IMR-90 (cell line): Measurements from ENCODE around the gene GARS1. TPM values are rescaled to one million over a fixed set of nuclear protein-coding genes. Genes with fewer than 3 reads are reported as not detected.

Experiments
- ATAC-seq: fragments of 200-7000 bp; cut with Tn5 transposase; 2 replicates; pipeline ENCODE4 v1.9.1; 2020; ENCODE audit warnings: low read depth, mild to moderate bottlenecking, moderate library complexity
- BruUV-seq: library from RNA; stranded (reverse); fragments of 400-500 nt; replicated peaks from 2 replicates; lab custom pipeline; 2021; lab: Mats Ljungman, UMichigan
- CTCF ChIA-PET: fragments of 300-600 bp; formaldehyde crosslinking; extraction: SDS; loops from one replicate; lab custom pipeline; 2021; ENCODE audit warnings: antibody characterized with exemption; lab: Yijun Ruan, JAX
- POLR2A ChIA-PET: fragments of 300-600 bp; sonication (Branson Sonifier 250); formaldehyde crosslinking; loops from one replicate; lab custom pipeline; 2022; ENCODE audit warnings: antibody characterized with exemption; ENCODE audit not compliant: unreplicated experiment; lab: Charles Lee
- DNase-seq: peaks from one replicate; pipeline ENCODE4 v3.0.0; 2013
- H2AFZ ChIP-seq: replicated peaks from 2 replicates; pipeline ENCODE3; 2013; ENCODE audit warnings: low read length, mild to moderate bottlenecking; ENCODE audit not compliant: poor library complexity
- H2AK5ac ChIP-seq: 2 replicates; pipeline ENCODE4 v1.6.1; 2013; ENCODE audit warnings: low read depth, low read length, inconsistent platforms
- H2AK9ac ChIP-seq: replicated peaks from 2 replicates; pipeline ENCODE3; 2013; ENCODE audit warnings: mild to moderate bottlenecking, low read depth, low read length, moderate library complexity; ENCODE audit not compliant: poor library complexity
- H2BK120ac ChIP-seq: 2 replicates; pipeline ENCODE4 v1.6.1; 2013; ENCODE audit warnings: low read depth, low read length, inconsistent platforms
- H2BK15ac ChIP-seq: 3 replicates; pipeline ENCODE4 v1.6.1; 2013; ENCODE audit warnings: low read depth, low read length, inconsistent platforms
- H2BK20ac ChIP-seq: 2 replicates; pipeline ENCODE4 v1.6.1; 2013; ENCODE audit warnings: low read depth, mild to moderate bottlenecking, inconsistent platforms, low read length, moderate library complexity
- H2BK5ac ChIP-seq: 2 replicates; pipeline ENCODE4 v1.6.1; 2013; ENCODE audit warnings: mild to moderate bottlenecking, low read depth, low read length, inconsistent platforms; ENCODE audit not compliant: poor library complexity, severe bottlenecking
- H3K14ac ChIP-seq: replicated peaks from 2 replicates; pipeline ENCODE4 v1.6.1; 2013; ENCODE audit warnings: low read depth, low read length, inconsistent platforms
- H3K18ac ChIP-seq: 2 replicates; pipeline ENCODE4 v1.6.1; 2013; ENCODE audit warnings: low read depth, low read length, control low read depth
- H3K23ac ChIP-seq: 2 replicates; pipeline ENCODE4 v1.6.1; 2013; ENCODE audit warnings: low read depth, low read length, inconsistent platforms
- H3K27ac ChIP-seq: 2 replicates; pipeline ENCODE4 v1.5.1; 2013; ENCODE audit warnings: mild to moderate bottlenecking, control low read depth, low read length; ENCODE audit not compliant: insufficient read depth
- H3K27me3 ChIP-seq: 2 replicates; pipeline ENCODE4 v1.6.1; 2013; ENCODE audit warnings: low read length; ENCODE audit not compliant: control insufficient read depth, insufficient read depth
- H3K36me3 ChIP-seq: 2 replicates; pipeline ENCODE4 v1.6.1; 2013; ENCODE audit warnings: low read length, mixed read lengths; ENCODE audit not compliant: control insufficient read depth, insufficient read depth
- H3K4ac ChIP-seq: 2 replicates; pipeline ENCODE4 v1.6.1; 2013; ENCODE audit warnings: low read depth, low read length, inconsistent platforms
- H3K4me1 ChIP-seq: 2 replicates; pipeline ENCODE4 v1.6.1; 2013; ENCODE audit warnings: low read length, mixed read lengths; ENCODE audit not compliant: control insufficient read depth, insufficient read depth
- H3K4me2 ChIP-seq: 2 replicates; pipeline ENCODE4 v1.6.1; 2013; ENCODE audit warnings: low read depth, mild to moderate bottlenecking, control low read depth, low read length, moderate library complexity
- H3K4me3 ChIP-seq: 2 replicates; pipeline ENCODE4 v1.5.1; 2013; ENCODE audit warnings: low read depth, mild to moderate bottlenecking, control low read depth, low read length, moderate library complexity; ENCODE audit not compliant: insufficient read depth
- H3K56ac ChIP-seq: 2 replicates; pipeline ENCODE4 v1.6.1; 2013; ENCODE audit warnings: low read length, inconsistent platforms; ENCODE audit not compliant: insufficient read depth; ENCODE audit errors: extremely low read depth
- H3K79me1 ChIP-seq, 2 experiments: 2 replicates each; pipeline ENCODE4 v1.6.1; 2013; ENCODE audit warnings: low read length in 2 of 2, inconsistent platforms in 1 of 2, low read depth in 1 of 2
- H3K9ac ChIP-seq: 2 replicates; pipeline ENCODE4 v1.6.1; 2013; ENCODE audit warnings: low read depth, low read length, control low read depth
- H3K9me1 ChIP-seq: 2 replicates; pipeline ENCODE4 v1.6.1; 2013; ENCODE audit warnings: low read length, inconsistent platforms; ENCODE audit not compliant: insufficient read depth
- H3K9me3 ChIP-seq: 2 replicates; pipeline ENCODE4 v1.6.1; 2013; ENCODE audit warnings: low read length; ENCODE audit not compliant: control insufficient read depth, insufficient read depth
- H4K20me1 ChIP-seq: 2 replicates; pipeline ENCODE4 v1.6.1; 2013; ENCODE audit warnings: low read length, inconsistent platforms; ENCODE audit not compliant: insufficient read depth
- H4K5ac ChIP-seq: 2 replicates; pipeline ENCODE4 v1.6.1; 2013; ENCODE audit warnings: mild to moderate bottlenecking, low read depth, low read length, control low read depth
- H4K8ac ChIP-seq, 2 experiments: 2 replicates each; pipeline ENCODE4 v1.6.1; 2013; ENCODE audit warnings: low read depth in 2 of 2, low read length in 2 of 2, control low read depth in 1 of 2, inconsistent platforms in 1 of 2
- H4K91ac ChIP-seq: 2 replicates; pipeline ENCODE4 v1.6.1; 2013; ENCODE audit warnings: low read depth, low read length, inconsistent platforms; ENCODE audit not compliant: insufficient read depth
- BHLHE40 ChIP-seq: fragments of 150-350 bp; IDR thresholded peaks from 2 replicates; pipeline ENCODE4 v1.6.1; 2016; ENCODE audit warnings: mild to moderate bottlenecking, low read depth, low read length
- CEBPB ChIP-seq: IDR thresholded peaks from 2 replicates; pipeline ENCODE4 v1.6.1; 2012; ENCODE audit warnings: low read depth, low read length, improper control_type of control experiment
- FOS ChIP-seq: fragments of 150-350 bp; IDR thresholded peaks from 2 replicates; pipeline ENCODE4 v1.6.1; 2016; ENCODE audit warnings: low read depth, low read length
- MAZ ChIP-seq: IDR thresholded peaks from 2 replicates; pipeline ENCODE4 v1.6.1; 2012; ENCODE audit warnings: low read depth, mild to moderate bottlenecking, low read length, improper control_type of control experiment, moderate library complexity, borderline replicate concordance
- MXI1 ChIP-seq: IDR thresholded peaks from 2 replicates; pipeline ENCODE4 v1.6.1; 2012; ENCODE audit warnings: low read depth, mild to moderate bottlenecking, low read length, moderate library complexity, borderline replicate concordance
- NFE2L2 ChIP-seq: fragments of 150-350 bp; IDR thresholded peaks from 2 replicates; pipeline ENCODE4 v1.6.1; 2016; ENCODE audit warnings: low read depth, mild to moderate bottlenecking, low read length
- POLR2A ChIP-seq: IDR thresholded peaks from 2 replicates; pipeline ENCODE4 v1.6.1; 2012; ENCODE audit warnings: mild to moderate bottlenecking, low read depth, low read length
- RAD21 ChIP-seq: IDR thresholded peaks from 2 replicates; pipeline ENCODE4 v1.6.1; 2012; ENCODE audit warnings: low read length, improper control_type of control experiment
- RCOR1 ChIP-seq: IDR thresholded peaks from 2 replicates; pipeline ENCODE4 v1.6.1; 2012; ENCODE audit warnings: mild to moderate bottlenecking, low read length, improper control_type of control experiment; ENCODE audit not compliant: insufficient replicate concordance
- RFX5 ChIP-seq: IDR thresholded peaks from 2 replicates; pipeline ENCODE4 v1.8.0; 2012; ENCODE audit warnings: low read depth, mild to moderate bottlenecking, low read length, moderate library complexity
- SMC3 ChIP-seq: fragments of 150-350 bp; IDR thresholded peaks from 2 replicates; pipeline ENCODE4 v1.6.1; 2016; ENCODE audit warnings: low read depth, mild to moderate bottlenecking, antibody characterized with exemption, low read length, moderate library complexity
- WGBS, 2 experiments: methylation state at CpG; one replicate each; pipeline versions ENCODE4 v1.1.5 to v1.1.7; 2013; ENCODE audit warnings: missing lambda C conversion rate in 2 of 2; ENCODE audit not compliant: insufficient read length in 1 of 2; ENCODE audit errors: extremely low coverage in 2 of 2; 5-methylcytosine and 5-hydroxymethylcytosine counted together
- dilution Hi-C: fragments of 300-500 bp; cut with HindIII; formaldehyde crosslinking; loops from one replicate; pipeline ENCODE4 v1.14.3; 2018; ENCODE audit warnings: low sequenced_read_pairs; ENCODE audit not compliant: unreplicated experiment
- in situ Hi-C: fragments of 300-500 bp; cut with MboI; formaldehyde crosslinking; loops from 3 replicates; pipeline ENCODE4 v1.14.3; 2019; ENCODE audit warnings: low sequenced_read_pairs, inconsistent platforms, mixed read lengths
- intact Hi-C: fragments of 100-400 bp; cut with micrococcal nuclease; formaldehyde crosslinking; loops from 2 replicates; pipeline ENCODE4 v1.10.0; 2022
- polyA plus RNA-seq, 3 experiments: library from polyadenylated mRNA; depleted of rRNA; stranded (reverse); fragments of >200 nt; gene quantifications; 2 replicates each; pipeline ENCODE4 v1.2.3, GENCODE V29; 2012; ENCODE audit warnings: low replicate concordance in 1 of 3
- total RNA-seq: library from RNA; depleted of rRNA; stranded (reverse); fragments of >200 nt; gene quantifications from 2 replicates; pipeline ENCODE4 v1.2.3, GENCODE V29; 2012
- TF ChIP-seq, protein P1 (sequence below): fragments of 150-350 bp; IDR thresholded peaks from 2 replicates; pipeline ENCODE4 v1.6.1; 2017; ENCODE audit warnings: mild to moderate bottlenecking, antibody characterized with exemption, low read length, low read depth
- TF ChIP-seq, protein P2 (sequence below): conservative IDR thresholded peaks from 2 replicates; pipeline ENCODE4 v1.5.1; 2012; ENCODE audit warnings: mild to moderate bottlenecking, low read depth, low read length, improper control_type of control experiment

Gene GARS1
- total and polyA plus RNA-seq, 2 of the 4 experiments (the other 2 are of a cell fraction), result 105 to 551 TPM

DNA sequence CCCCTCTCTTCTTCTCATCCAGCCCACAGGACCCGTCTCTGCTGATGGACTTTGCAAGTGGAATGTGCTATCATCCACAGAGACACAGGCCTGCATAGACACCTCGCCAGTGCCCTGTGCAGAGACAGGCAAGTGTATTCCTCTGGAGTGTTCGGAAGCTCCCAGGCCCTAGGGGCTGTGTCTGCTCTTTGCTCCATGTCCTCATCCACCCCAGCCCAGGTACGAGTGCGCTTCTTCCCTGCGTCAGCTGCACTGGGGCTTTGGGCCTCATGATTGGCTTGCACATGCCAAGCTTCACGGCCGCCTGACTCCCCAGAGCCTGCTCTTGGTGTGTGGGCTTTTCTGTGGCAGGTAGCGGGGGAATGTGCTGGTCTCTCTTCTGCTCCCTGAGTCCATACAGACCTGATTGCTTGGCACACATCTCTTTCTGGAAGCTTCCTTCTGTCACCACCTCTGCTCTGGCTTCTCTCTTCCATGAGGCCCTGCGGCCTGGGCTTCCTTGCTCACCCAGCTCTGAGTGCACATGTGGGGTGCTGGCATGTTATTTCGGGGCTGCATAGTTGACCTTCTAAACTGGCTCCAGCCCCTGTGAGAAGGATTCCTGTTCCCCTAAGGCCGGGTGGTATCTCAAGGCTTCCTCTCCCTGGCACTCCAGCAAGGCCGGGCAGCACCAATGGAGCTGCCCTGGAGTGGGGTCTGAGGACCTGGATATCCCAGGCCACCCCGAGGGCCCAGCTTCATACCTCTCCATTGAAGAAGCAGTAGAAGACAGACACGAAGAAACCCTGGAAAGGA is 59.8 kb downstream of the GARS1 start:
- no peak overlapping the region for H2BK120ac ChIP-seq
- H4K5ac ChIP-seq, result no peak overlapping the region
- no peaks in the 10 kb centered on the region for H3K79me1 ChIP-seq
- ChIA-PET POLR2A (no interaction called here), CTCF (no interaction called here)
- H3K36me3 ChIP-seq, result no peaks in the 10 kb centered on the region
- H3K9ac ChIP-seq, result no peak overlapping the region
- H3K56ac ChIP-seq, result no peak overlapping the region
- intact Hi-C loops (no loop called here), in situ Hi-C loops (no loop called here), dilution Hi-C loops (no loop called here)
- no peaks in the 10 kb centered on the region for H3K9me3 ChIP-seq
- no peak overlapping the region for H4K91ac ChIP-seq
- H2BK20ac ChIP-seq, result no peak overlapping the region
- no peaks in the 10 kb centered on the region for H4K20me1 ChIP-seq
- H2BK5ac ChIP-seq, result no peak overlapping the region
- no peak overlapping the region for H2AFZ ChIP-seq
- no peak overlapping the region for H3K4ac ChIP-seq
- no peak overlapping the region for H3K4me2 ChIP-seq
- H3K27me3 ChIP-seq, result peaks cover 4% of the 10 kb centered on the region
- BruUV-seq, result no TSS peak
- no peak for TF ChIP-seq RFX5
- TF ChIP-seq POLR2A, result no peak
- TF ChIP-seq SMC3, result no peak
- TF ChIP-seq FOS, result no peak
- no peak for TF ChIP-seq NFE2L2
- TF ChIP-seq RAD21, result no peak
- TF ChIP-seq MXI1, result no peak
- TF ChIP-seq, protein P1, sequence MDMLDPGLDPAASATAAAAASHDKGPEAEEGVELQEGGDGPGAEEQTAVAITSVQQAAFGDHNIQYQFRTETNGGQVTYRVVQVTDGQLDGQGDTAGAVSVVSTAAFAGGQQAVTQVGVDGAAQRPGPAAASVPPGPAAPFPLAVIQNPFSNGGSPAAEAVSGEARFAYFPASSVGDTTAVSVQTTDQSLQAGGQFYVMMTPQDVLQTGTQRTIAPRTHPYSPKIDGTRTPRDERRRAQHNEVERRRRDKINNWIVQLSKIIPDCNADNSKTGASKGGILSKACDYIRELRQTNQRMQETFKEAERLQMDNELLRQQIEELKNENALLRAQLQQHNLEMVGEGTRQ, result no peak
- TF ChIP-seq, protein P2, sequence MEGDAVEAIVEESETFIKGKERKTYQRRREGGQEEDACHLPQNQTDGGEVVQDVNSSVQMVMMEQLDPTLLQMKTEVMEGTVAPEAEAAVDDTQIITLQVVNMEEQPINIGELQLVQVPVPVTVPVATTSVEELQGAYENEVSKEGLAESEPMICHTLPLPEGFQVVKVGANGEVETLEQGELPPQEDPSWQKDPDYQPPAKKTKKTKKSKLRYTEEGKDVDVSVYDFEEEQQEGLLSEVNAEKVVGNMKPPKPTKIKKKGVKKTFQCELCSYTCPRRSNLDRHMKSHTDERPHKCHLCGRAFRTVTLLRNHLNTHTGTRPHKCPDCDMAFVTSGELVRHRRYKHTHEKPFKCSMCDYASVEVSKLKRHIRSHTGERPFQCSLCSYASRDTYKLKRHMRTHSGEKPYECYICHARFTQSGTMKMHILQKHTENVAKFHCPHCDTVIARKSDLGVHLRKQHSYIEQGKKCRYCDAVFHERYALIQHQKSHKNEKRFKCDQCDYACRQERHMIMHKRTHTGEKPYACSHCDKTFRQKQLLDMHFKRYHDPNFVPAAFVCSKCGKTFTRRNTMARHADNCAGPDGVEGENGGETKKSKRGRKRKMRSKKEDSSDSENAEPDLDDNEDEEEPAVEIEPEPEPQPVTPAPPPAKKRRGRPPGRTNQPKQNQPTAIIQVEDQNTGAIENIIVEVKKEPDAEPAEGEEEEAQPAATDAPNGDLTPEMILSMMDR, result no peak
- no peak for TF ChIP-seq RCOR1
- no peak for TF ChIP-seq BHLHE40
- TF ChIP-seq CEBPB, result no peak
- no peak for TF ChIP-seq MAZ
- H3K14ac ChIP-seq, result no peak overlapping the region
- H3K27ac ChIP-seq, result no peak overlapping the region
- H3K9me1 ChIP-seq, result no peaks in the 10 kb centered on the region
- ATAC-seq (no peak; the same call in 1 of the 2 replicates), DNase-seq (no peak)
- WGBS, 2 experiments, result 74% methylated on average over 5 of the region's 15 CpGs; no CpG with 5 or more reads in 1 of the 2 experiments
- no peak overlapping the region for H2AK9ac ChIP-seq
- H3K4me1 ChIP-seq, result no peaks in the 10 kb centered on the region
- H3K4me3 ChIP-seq, result no peak overlapping the region
- H3K18ac ChIP-seq, result no peak overlapping the region
- no peak overlapping the region for H4K8ac ChIP-seq
- no peak overlapping the region for H2AK5ac ChIP-seq
- H2BK15ac ChIP-seq, result no peak overlapping the region
- no peak overlapping the region for H3K23ac ChIP-seq
